T-helper 1 cell treated with Interleukin-12 subunit alpha and Interleukin-12 subunit beta and Interleukin-4 antibody, amounts not matched to agents 30 μg/mL and 1 μg/mL, for 36 hours (primary cell): ENCODE measurements around the gene ABCC1.

Source experiments
- H3K27ac Mint-ChIP-seq: one replicate; pipeline ENCODE4 v1.8.0; 2021; ENCODE audit warnings: mild to moderate bottlenecking, mixed read lengths
- H3K27me3 Mint-ChIP-seq: one replicate; pipeline ENCODE4 v1.8.0; 2021; ENCODE audit warnings: low read depth, mixed read lengths
- H3K36me3 Mint-ChIP-seq: one replicate; pipeline ENCODE4 v1.8.0; 2021; ENCODE audit warnings: low read depth, mixed read lengths
- H3K4me1 Mint-ChIP-seq: one replicate; pipeline ENCODE4 v1.8.0; 2021; ENCODE audit warnings: low read depth, mixed read lengths
- H3K4me3 Mint-ChIP-seq: one replicate; pipeline ENCODE4 v1.8.0; 2021; ENCODE audit warnings: mild to moderate bottlenecking, moderate library complexity, mixed read lengths
- H3K9me3 Mint-ChIP-seq: one replicate; pipeline ENCODE4 v1.8.0; 2021; ENCODE audit warnings: mixed read lengths

Gene ABCC1

GRCh38 chr16:16124974-16125373 is 175.6 kb downstream of the ABCC1 start:
- Mint-ChIP-seq H3K27ac (no peak overlapping the region), H3K27me3 (no peaks in the 10 kb centered on the region), H3K4me3 (no peak overlapping the region), H3K9me3 (peaks cover 12% of the 10 kb centered on the region), H3K4me1 (peaks cover 6% of the 10 kb centered on the region), H3K36me3 (peaks cover 70% of the 10 kb centered on the region)

- H3K4me1 Mint-ChIP-seq = peaks cover 4% of the 10 kb centered on the region
- H3K4me3 Mint-ChIP-seq = no peak overlapping the region
- H3K27ac Mint-ChIP-seq = no peak overlapping the region
- H3K36me3 Mint-ChIP-seq = peaks cover 61% of the 10 kb centered on the region
- no peaks in the 10 kb centered on the region for H3K27me3 Mint-ChIP-seq
- peaks cover 12% of the 10 kb centered on the region for H3K9me3 Mint-ChIP-seq
These were observed 177.5 kb downstream of the ABCC1 start for GRCh38 chr16:16126896-16127295.

- peaks cover 4% of the 10 kb centered on the region for H3K4me1 Mint-ChIP-seq
- peaks cover 12% of the 10 kb centered on the region for H3K9me3 Mint-ChIP-seq
- no peak overlapping the region for H3K4me3 Mint-ChIP-seq
- H3K36me3 Mint-ChIP-seq = peaks cover 55% of the 10 kb centered on the region
- H3K27me3 Mint-ChIP-seq = no peaks in the 10 kb centered on the region
- peak overlapping the region; percentile 52 for H3K27ac Mint-ChIP-seq
These were observed 178.2 kb downstream of the ABCC1 start for GRCh38 chr16:16127469-16128116.

- no peaks in the 10 kb centered on the region for H3K27me3 Mint-ChIP-seq
- H3K9me3 Mint-ChIP-seq = no peaks in the 10 kb centered on the region
- no peak overlapping the region for H3K27ac Mint-ChIP-seq
- peaks cover 47% of the 10 kb centered on the region for H3K36me3 Mint-ChIP-seq
- no peak overlapping the region for H3K4me3 Mint-ChIP-seq
- peaks cover 4% of the 10 kb centered on the region for H3K4me1 Mint-ChIP-seq
These were observed 181.8 kb downstream of the ABCC1 start for GRCh38 chr16:16131204-16131603.

GRCh38 chr16:16131659-16132058 is 182.2 kb downstream of the ABCC1 start:
- Mint-ChIP-seq H3K36me3 (peaks cover 47% of the 10 kb centered on the region), H3K9me3 (no peaks in the 10 kb centered on the region), H3K27me3 (no peaks in the 10 kb centered on the region), H3K4me1 (peaks cover 4% of the 10 kb centered on the region), H3K27ac (no peak overlapping the region), H3K4me3 (no peak overlapping the region)

- Mint-ChIP-seq H3K4me1 (no peaks in the 10 kb centered on the region), H3K4me3 (no peak overlapping the region), H3K27me3 (no peaks in the 10 kb centered on the region), H3K27ac (no peak overlapping the region), H3K9me3 (no peaks in the 10 kb centered on the region), H3K36me3 (peaks cover 40% of the 10 kb centered on the region)
These were observed 184.7 kb downstream of the ABCC1 start for GRCh38 chr16:16133943-16134604.

- H3K9me3 Mint-ChIP-seq = no peaks in the 10 kb centered on the region
These were observed 187.2 kb downstream of the ABCC1 start for GRCh38 chr16:16136588-16136987.

GRCh38 chr16:16137110-16137509 is 187.7 kb downstream of the ABCC1 start:
- Mint-ChIP-seq H3K4me3 (no peak overlapping the region), H3K4me1 (no peaks in the 10 kb centered on the region), H3K27me3 (no peaks in the 10 kb centered on the region), H3K27ac (no peak overlapping the region), H3K36me3 (peaks cover 50% of the 10 kb centered on the region), H3K9me3 (no peaks in the 10 kb centered on the region)

More at GRCh38 chr16:16136588-16136987, 187.2 kb downstream of the ABCC1 start:
- H3K27me3 Mint-ChIP-seq = no peaks in the 10 kb centered on the region
- H3K36me3 Mint-ChIP-seq = peaks cover 48% of the 10 kb centered on the region
- no peak overlapping the region for H3K27ac Mint-ChIP-seq
- no peak overlapping the region for H3K4me3 Mint-ChIP-seq
- no peaks in the 10 kb centered on the region for H3K4me1 Mint-ChIP-seq

- no peak overlapping the region for H3K27ac Mint-ChIP-seq
- no peaks in the 10 kb centered on the region for H3K9me3 Mint-ChIP-seq
- H3K36me3 Mint-ChIP-seq = peaks cover 50% of the 10 kb centered on the region
- no peaks in the 10 kb centered on the region for H3K27me3 Mint-ChIP-seq
- no peak overlapping the region for H3K4me3 Mint-ChIP-seq
- H3K4me1 Mint-ChIP-seq = no peaks in the 10 kb centered on the region
These were observed 188.7 kb downstream of the ABCC1 start for GRCh38 chr16:16138034-16138635.

GRCh38 chr16:16139061-16139460 is 189.6 kb downstream of the ABCC1 start:
- no peak overlapping the region for H3K27ac Mint-ChIP-seq
- H3K36me3 Mint-ChIP-seq = peaks cover 43% of the 10 kb centered on the region
- no peak overlapping the region for H3K4me3 Mint-ChIP-seq
- H3K4me1 Mint-ChIP-seq = no peaks in the 10 kb centered on the region
- H3K9me3 Mint-ChIP-seq = no peaks in the 10 kb centered on the region
- no peaks in the 10 kb centered on the region for H3K27me3 Mint-ChIP-seq

- Mint-ChIP-seq H3K27me3 (no peaks in the 10 kb centered on the region), H3K36me3 (peaks cover 41% of the 10 kb centered on the region), H3K4me1 (no peaks in the 10 kb centered on the region), H3K27ac (no peak overlapping the region), H3K9me3 (no peaks in the 10 kb centered on the region), H3K4me3 (no peak overlapping the region)
These were observed 190.4 kb downstream of the ABCC1 start for GRCh38 chr16:16139806-16140205.

- Mint-ChIP-seq H3K4me1 (no peaks in the 10 kb centered on the region), H3K4me3 (no peak overlapping the region), H3K36me3 (peaks cover 35% of the 10 kb centered on the region), H3K9me3 (no peaks in the 10 kb centered on the region), H3K27me3 (no peaks in the 10 kb centered on the region), H3K27ac (no peak overlapping the region)
These were observed 191.1 kb downstream of the ABCC1 start for GRCh38 chr16:16140537-16140936.

- Mint-ChIP-seq H3K4me3 (no peak overlapping the region), H3K27me3 (no peaks in the 10 kb centered on the region), H3K36me3 (peaks cover 30% of the 10 kb centered on the region), H3K9me3 (no peaks in the 10 kb centered on the region), H3K4me1 (no peaks in the 10 kb centered on the region), H3K27ac (peak overlapping the region; percentile 20)
These were observed 191.7 kb downstream of the ABCC1 start for GRCh38 chr16:16141141-16141540.

- H3K4me1 Mint-ChIP-seq = no peaks in the 10 kb centered on the region
- peaks cover 27% of the 10 kb centered on the region for H3K36me3 Mint-ChIP-seq
- H3K27me3 Mint-ChIP-seq = no peaks in the 10 kb centered on the region
- H3K4me3 Mint-ChIP-seq = no peak overlapping the region
- no peaks in the 10 kb centered on the region for H3K9me3 Mint-ChIP-seq
- no peak overlapping the region for H3K27ac Mint-ChIP-seq
These were observed 192.5 kb downstream of the ABCC1 start for GRCh38 chr16:16141784-16142396.
